Bronchial epithelial cell (primary cell): ENCODE results near the gene KCNG2. TPM values are rescaled to one million over a fixed set of nuclear protein-coding genes. Genes with fewer than 3 reads are reported as not detected.
A peak's percentile ranks its signal among the peaks of the same experiment; 100 is the strongest.

ENCODE experiments used
- DNase-seq: peaks from one replicate; pipeline ENCODE4 v3.0.0-alpha.2; 2010; ENCODE audit warnings: low read depth
- FAIRE-seq: peaks from 2 replicates; lab custom pipeline; 2011; peaks lifted over from hg19 to GRCh38; lab: Jason Lieb, UNC
- H3K27me3 ChIP-seq: 2 replicates; pipeline ENCODE4 v1.5.1; 2011; ENCODE audit warnings: low read length; ENCODE audit not compliant: control insufficient read depth, insufficient read depth
- H3K36me3 ChIP-seq: 2 replicates; pipeline ENCODE4 v1.5.1; 2011; ENCODE audit warnings: low read length; ENCODE audit not compliant: control insufficient read depth, insufficient read depth
- H3K4me3 ChIP-seq: 2 replicates; pipeline ENCODE4 v1.5.1; 2011; ENCODE audit warnings: mild to moderate bottlenecking, low read depth, low read length, control low read depth
- CTCF ChIP-seq: IDR thresholded peaks from 2 replicates; pipeline ENCODE4 v1.5.1; 2011; ENCODE audit warnings: mild to moderate bottlenecking, moderate library complexity, low read length, control low read depth, inconsistent platforms; ENCODE audit not compliant: insufficient read depth, severe bottlenecking
- total RNA-seq: library from RNA; depleted of rRNA; stranded (reverse); fragments of >200 nt; gene quantifications from 2 replicates; pipeline ENCODE4 v1.2.1, GENCODE V29; 2014

KCNG2 gene
- total RNA-seq, 1 donor from 2014 or later: not detected

GRCh38 chr18:79903787-79904356 is 106.1 kb downstream of the KCNG2 start:
- Histone ChIP-seq H3K4me3 (no peak overlapping the region), H3K36me3 (peaks cover 4% of the 10 kb centered on the region), H3K27me3 (no peaks in the 10 kb centered on the region)
- DNase-seq (no peak), FAIRE-seq (no peak)
- no peak for TF ChIP-seq CTCF

- no peak overlapping the region for H3K4me3 ChIP-seq
- FAIRE-seq (no peak), DNase-seq (peak; percentile 80)
- no peaks in the 10 kb centered on the region for H3K27me3 ChIP-seq
- H3K36me3 ChIP-seq: peaks cover 4% of the 10 kb centered on the region
- no peak for TF ChIP-seq CTCF
These were observed 106.8 kb downstream of the KCNG2 start for GRCh38 chr18:79904357-79905147.

GRCh38 chr18:79905389-79905911 is 107.7 kb downstream of the KCNG2 start:
- DNase-seq: peak; percentile 22
- no peak for TF ChIP-seq CTCF
- no peak overlapping the region for H3K4me3 ChIP-seq
- H3K27me3 ChIP-seq: no peaks in the 10 kb centered on the region
- FAIRE-seq: no peak
- H3K36me3 ChIP-seq: peaks cover 4% of the 10 kb centered on the region

- TF ChIP-seq CTCF: no peak
- FAIRE-seq: no peak
- Histone ChIP-seq H3K27me3 (no peaks in the 10 kb centered on the region), H3K4me3 (no peak overlapping the region), H3K36me3 (peaks cover 4% of the 10 kb centered on the region)
- DNase-seq: no peak
These were observed 108.3 kb downstream of the KCNG2 start for GRCh38 chr18:79905993-79906392.

- no peak for TF ChIP-seq CTCF
- no peak for DNase-seq
- Histone ChIP-seq H3K36me3 (peaks cover 6% of the 10 kb centered on the region), H3K4me3 (no peak overlapping the region), H3K27me3 (no peaks in the 10 kb centered on the region)
- FAIRE-seq: no peak
These were observed 109.0 kb downstream of the KCNG2 start for GRCh38 chr18:79906706-79907105.
